GM12873 (cell line): ENCODE measurements around the gene RNF223.

Experiments
- TF ChIP-seq, protein P1 (sequence below): IDR thresholded peaks from 2 replicates; pipeline ENCODE4 v1.5.1; 2012; ENCODE audit warnings: low read depth, mild to moderate bottlenecking, moderate library complexity, low read length, control low read depth; ENCODE audit not compliant: insufficient read depth; ENCODE audit errors: missing control alignments

The RNF223 gene

DNA sequence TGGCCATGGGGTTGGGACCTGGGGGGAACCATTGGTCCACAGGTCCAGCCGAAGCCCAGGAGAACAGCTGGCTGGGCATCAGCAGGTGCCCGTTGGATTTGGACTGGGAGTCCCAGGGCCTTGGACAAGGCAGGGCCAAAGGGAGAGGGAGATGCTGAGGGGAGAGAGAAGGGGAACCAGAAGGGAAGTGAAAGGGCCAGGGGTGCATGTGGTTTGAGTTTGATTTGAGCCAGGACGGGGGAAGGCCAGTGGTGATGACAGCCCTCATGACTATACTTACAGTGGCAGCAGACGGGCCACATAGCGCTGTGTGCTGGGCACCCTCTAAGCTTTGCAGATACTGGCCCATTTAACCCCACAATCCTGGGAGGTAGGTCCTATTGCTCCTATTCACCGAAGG is 35.4 kb downstream of the RNF223 start:
- TF ChIP-seq, protein P1, sequence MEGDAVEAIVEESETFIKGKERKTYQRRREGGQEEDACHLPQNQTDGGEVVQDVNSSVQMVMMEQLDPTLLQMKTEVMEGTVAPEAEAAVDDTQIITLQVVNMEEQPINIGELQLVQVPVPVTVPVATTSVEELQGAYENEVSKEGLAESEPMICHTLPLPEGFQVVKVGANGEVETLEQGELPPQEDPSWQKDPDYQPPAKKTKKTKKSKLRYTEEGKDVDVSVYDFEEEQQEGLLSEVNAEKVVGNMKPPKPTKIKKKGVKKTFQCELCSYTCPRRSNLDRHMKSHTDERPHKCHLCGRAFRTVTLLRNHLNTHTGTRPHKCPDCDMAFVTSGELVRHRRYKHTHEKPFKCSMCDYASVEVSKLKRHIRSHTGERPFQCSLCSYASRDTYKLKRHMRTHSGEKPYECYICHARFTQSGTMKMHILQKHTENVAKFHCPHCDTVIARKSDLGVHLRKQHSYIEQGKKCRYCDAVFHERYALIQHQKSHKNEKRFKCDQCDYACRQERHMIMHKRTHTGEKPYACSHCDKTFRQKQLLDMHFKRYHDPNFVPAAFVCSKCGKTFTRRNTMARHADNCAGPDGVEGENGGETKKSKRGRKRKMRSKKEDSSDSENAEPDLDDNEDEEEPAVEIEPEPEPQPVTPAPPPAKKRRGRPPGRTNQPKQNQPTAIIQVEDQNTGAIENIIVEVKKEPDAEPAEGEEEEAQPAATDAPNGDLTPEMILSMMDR, result no peak

DNA sequence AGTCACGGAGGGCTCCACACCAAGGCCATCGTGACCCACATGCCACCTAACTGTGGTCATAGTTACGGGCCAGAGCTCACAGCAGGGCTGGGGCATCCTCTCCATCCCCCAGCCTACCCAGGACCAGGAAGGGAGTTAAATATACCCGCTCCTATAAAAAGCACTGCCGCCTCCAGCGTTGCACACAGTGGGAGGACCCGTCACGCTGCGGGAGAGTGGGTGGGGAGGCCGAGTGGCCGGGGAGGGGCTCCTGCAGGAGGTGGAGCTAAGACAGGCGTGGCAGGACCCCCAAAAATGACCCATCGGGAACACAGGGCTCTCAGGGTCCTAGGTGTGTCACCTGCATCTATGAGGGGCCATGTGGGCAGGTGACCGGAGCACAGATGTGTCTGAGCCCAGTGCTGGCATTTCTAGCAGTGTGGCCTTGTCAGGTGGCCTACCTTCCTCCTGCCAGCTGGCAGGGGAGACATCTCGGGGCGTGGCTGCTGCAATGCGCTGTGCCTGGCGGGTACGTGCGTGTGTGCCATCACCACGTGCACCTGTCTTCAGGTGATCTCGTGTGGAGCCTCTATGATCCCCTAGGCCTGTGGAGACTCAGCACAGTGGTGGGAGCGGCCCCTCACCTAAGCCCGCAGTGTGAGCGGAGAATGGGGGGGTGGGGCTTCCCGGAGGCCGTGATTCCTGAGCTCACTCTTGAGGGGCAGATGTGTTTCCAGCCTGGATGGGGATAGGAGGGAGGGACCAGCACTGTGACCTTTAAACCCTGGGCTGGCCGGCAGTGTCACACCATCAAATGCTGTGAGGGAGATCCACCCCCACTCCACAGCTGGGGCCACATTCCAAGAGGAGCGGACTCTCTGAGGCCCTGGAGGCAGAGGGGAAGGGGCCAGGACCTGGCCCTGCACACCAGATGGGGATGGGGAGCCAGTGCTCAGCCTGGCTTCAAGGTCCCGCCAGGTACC is 36.5 kb downstream of the RNF223 start:
- TF ChIP-seq, protein P1, result no peak

DNA sequence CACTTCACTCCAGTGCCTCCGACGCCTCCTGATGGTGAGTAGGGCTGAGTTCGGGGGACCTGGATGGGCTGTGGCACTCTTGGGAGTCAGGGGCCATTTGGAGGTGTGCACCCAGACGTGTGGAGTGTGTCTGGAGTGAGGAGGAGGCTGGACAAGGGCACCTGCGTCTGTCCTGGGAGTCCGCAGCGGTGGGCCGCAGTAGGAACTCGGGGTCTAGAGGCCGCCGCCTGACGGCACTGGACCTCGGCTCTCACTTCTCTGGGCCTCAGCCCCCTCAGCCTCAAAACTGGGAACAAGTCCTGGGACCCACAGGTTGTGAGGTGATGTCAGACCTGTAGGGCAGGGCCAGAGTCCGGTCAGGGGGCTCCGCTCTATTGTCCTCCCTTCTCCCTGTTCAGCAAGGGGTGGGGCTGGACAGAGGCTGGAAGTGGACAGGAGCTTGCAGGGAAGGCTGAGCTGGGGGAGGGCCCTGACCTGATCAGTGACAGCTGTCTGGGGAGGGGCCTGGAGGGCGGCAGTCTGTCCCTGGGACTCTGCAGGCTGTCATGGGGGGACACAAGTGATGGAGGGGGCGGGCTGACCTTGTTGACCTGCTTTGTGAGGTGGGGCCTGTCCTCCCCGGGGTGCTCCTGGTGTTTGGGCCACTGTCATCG is 38.7 kb downstream of the RNF223 start:
- TF ChIP-seq, protein P1, result no peak

- TF ChIP-seq, protein P1, result no peak
These were observed 39.7 kb downstream of the RNF223 start for GRCh38 chr1:1034439-1034781.

GRCh38 chr1:1033731-1034438 is 40.2 kb downstream of the RNF223 start:
- TF ChIP-seq, protein P1, result no peak

DNA sequence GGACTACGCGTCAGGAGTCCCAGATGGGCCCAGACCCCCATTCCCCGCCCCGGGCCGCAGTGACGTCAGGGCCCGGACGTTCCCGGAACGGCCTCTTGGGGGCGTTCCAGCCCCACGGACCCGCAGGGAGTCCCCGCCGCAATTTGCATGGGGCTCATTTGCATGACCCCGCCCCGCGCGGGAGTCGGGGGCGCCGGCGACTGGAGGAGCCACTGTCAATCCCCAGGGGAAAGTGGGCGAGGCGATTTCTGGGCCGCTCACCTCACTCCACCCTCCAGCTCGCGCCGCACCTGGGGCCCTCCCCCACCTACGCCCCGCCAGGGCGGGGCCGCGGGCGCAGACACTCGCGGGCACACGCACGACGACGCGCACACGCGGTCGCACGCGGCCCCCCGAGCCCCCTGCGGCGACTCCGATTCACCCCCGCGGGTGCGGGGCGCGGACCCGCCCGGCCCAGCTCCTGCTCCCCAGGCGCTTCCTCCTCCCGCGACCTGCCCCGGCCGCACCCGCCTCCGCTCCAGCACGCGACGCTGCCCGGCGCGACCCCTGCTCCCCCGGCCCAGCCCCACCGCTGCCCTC is 41.0 kb downstream of the RNF223 start:
- TF ChIP-seq, protein P1, result peak; percentile 81

DNA sequence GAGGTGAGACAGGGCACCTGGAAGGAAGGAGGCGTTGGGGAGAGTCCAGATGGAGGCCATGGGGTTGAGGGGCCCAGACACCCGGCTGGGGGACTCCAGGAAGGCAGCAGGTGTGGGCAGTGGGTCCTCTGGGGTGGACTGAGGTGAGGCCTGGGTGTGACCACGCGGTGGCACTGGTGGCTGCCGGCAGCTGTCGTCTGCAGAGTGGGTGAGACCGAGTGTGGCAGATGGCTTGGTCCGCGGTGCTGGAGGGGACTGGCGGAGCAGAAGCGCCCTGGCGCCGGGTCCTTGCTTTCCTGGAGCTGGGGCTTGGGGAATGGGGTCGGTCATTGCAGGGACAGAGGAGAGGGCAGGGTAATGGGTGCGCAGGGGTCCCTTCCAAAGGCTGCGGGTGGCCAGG is 41.7 kb downstream of the RNF223 start:
- TF ChIP-seq, protein P1, result peak; percentile 12
